HCT116 (cell line): ENCODE results near the gene AEBP2. TPM values are rescaled to one million over a fixed set of nuclear protein-coding genes. Genes with fewer than 3 reads are reported as not detected.

ENCODE experiments used
- ATAC-seq: fragments of 200-7000 bp; cut with Tn5 transposase; 2 replicates; pipeline ENCODE4 v1.9.1; 2020; ENCODE audit warnings: mild to moderate bottlenecking, moderate library complexity
- BruUV-seq: library from RNA; stranded (reverse); fragments of 400-500 nt; replicated peaks from 2 replicates; lab custom pipeline; 2021; lab: Mats Ljungman, UMichigan
- CTCF ChIA-PET: fragments of 300-600 bp; sonication (Branson Sonifier 250); formaldehyde crosslinking; loops from one replicate; lab custom pipeline; 2021; ENCODE audit warnings: antibody characterized with exemption; lab: Charles Lee
- POLR2A ChIA-PET: fragments of 300-600, 350-600 bp; sonication (Branson Sonifier 250); formaldehyde crosslinking; loops from one replicate; lab custom pipeline; 2021; ENCODE audit warnings: antibody characterized with exemption; lab: Charles Lee
- RAD21 ChIA-PET, 2 experiments: fragments of 300-600 bp; sonication (Branson Sonifier 250); formaldehyde crosslinking; loops; one replicate each; lab custom pipeline; 2023; ENCODE audit warnings: low total read pairs in 2 of 2; ENCODE audit not compliant: uncharacterized antibody in 2 of 2, unreplicated experiment in 2 of 2, low non-redundant PET in 1 of 2; lab: Charles Lee
- DNase-seq: peaks from one replicate; pipeline ENCODE4 v3.0.0-alpha.2; 2010; ENCODE audit warnings: low read depth, low spot score
- H2AFZ ChIP-seq: fragments of 200-600 bp; shearing (Covaris generic), sonication (generic); 2 replicates; pipeline ENCODE4 v1.6.1; 2017; ENCODE audit warnings: low read depth, mixed run types, mixed read lengths, antibody characterized with exemption, low read length; ENCODE audit not compliant: poor library complexity, severe bottlenecking
- H3K27ac ChIP-seq: 2 replicates; pipeline ENCODE4 v1.5.1; 2012; ENCODE audit warnings: low read depth, low read length
- H3K27me3 ChIP-seq: fragments of 200-600 bp; sonication (generic); 2 replicates; pipeline ENCODE4 v1.6.1; 2016; ENCODE audit warnings: mixed run types, low read length, mixed read lengths; ENCODE audit not compliant: insufficient read depth
- H3K36me3 ChIP-seq, 2 experiments: fragments of 200-500 bp in 1 of 2; fragments of 200-600 bp in 1 of 2; sonication (Bioruptor generic) in 1 of 2; sonication (generic) in 1 of 2; 2 replicates each; pipeline versions ENCODE4 v1.5.1 to v1.6.1; 2014 to 2016; ENCODE audit warnings: low read length in 2 of 2, inconsistent platforms in 1 of 2, mixed read lengths in 1 of 2, mixed run types in 1 of 2; ENCODE audit not compliant: insufficient read depth in 2 of 2, control insufficient read depth in 1 of 2
- H3K4me1 ChIP-seq, 2 experiments: fragments of 200-600 bp in 1 of 2; sonication (generic) in 1 of 2; 2 replicates each; pipeline versions ENCODE4 v1.5.1 to v1.6.1; 2012 to 2017; ENCODE audit warnings: low read length in 2 of 2, inconsistent platforms in 1 of 2, mild to moderate bottlenecking in 1 of 2, mixed read lengths in 1 of 2, mixed run types in 1 of 2, moderate library complexity in 1 of 2; ENCODE audit not compliant: insufficient read depth in 2 of 2, control insufficient read depth in 1 of 2
- H3K4me2 ChIP-seq: fragments of 200-600 bp; sonication (generic); 2 replicates; pipeline ENCODE4 v1.6.1; 2017; ENCODE audit warnings: mixed run types, low read length, mixed read lengths
- H3K4me3 ChIP-seq, 2 experiments: fragments of 200-600 bp in 1 of 2; sonication (generic) in 1 of 2; replicated peaks in 1 of 2; 2 replicates each; pipeline ENCODE4 v1.5.1; 2011 to 2016; ENCODE audit warnings: low read length in 2 of 2, control low read depth in 1 of 2, low read depth in 1 of 2, mild to moderate bottlenecking in 1 of 2, mixed read lengths in 1 of 2, mixed run types in 1 of 2
- H3K79me2 ChIP-seq: fragments of 200-600 bp; sonication (generic); 2 replicates; pipeline ENCODE4 v1.6.1; 2017; ENCODE audit warnings: mild to moderate bottlenecking, mixed run types, low read length, moderate library complexity, mixed read lengths; ENCODE audit not compliant: insufficient read depth
- H3K9ac ChIP-seq: fragments of 200-600 bp; sonication (generic); 2 replicates; pipeline ENCODE4 v1.6.1; 2016; ENCODE audit warnings: low read length, mixed read lengths
- H3K9me2 ChIP-seq: fragments of 200-600 bp; sonication (generic), shearing (Covaris generic); 2 replicates; pipeline ENCODE4 v1.6.1; 2017; ENCODE audit warnings: mixed run types, mild to moderate bottlenecking, moderate library complexity; ENCODE audit not compliant: insufficient read depth
- H3K9me3 ChIP-seq, 2 experiments: fragments of 200-500 bp in 1 of 2; fragments of 200-600 bp in 1 of 2; sonication (Bioruptor generic) in 1 of 2; sonication (generic) in 1 of 2; 2 replicates each; pipeline ENCODE4 v1.6.1; 2014 to 2017; ENCODE audit warnings: low read length in 2 of 2, mixed read lengths in 2 of 2, inconsistent platforms in 1 of 2, low read depth in 1 of 2, mild to moderate bottlenecking in 1 of 2, mixed run types in 1 of 2, moderate library complexity in 1 of 2; ENCODE audit not compliant: control insufficient read depth in 1 of 2, insufficient read depth in 1 of 2
- H4K20me1 ChIP-seq: fragments of 200-600 bp; sonication (generic), shearing (Covaris generic); 2 replicates; pipeline ENCODE4 v1.6.1; 2017; ENCODE audit warnings: mixed run types, mild to moderate bottlenecking, moderate library complexity; ENCODE audit not compliant: insufficient read depth
- ATF3 ChIP-seq: IDR thresholded peaks from 2 replicates; pipeline ENCODE4 v1.6.1; 2012
- CEBPB ChIP-seq: IDR thresholded peaks from 2 replicates; pipeline ENCODE4 v1.6.1; 2012; ENCODE audit warnings: low read depth
- EGR1 ChIP-seq: IDR thresholded peaks from 2 replicates; pipeline ENCODE4 v1.6.1; 2012; ENCODE audit warnings: low read depth
- ELF1 ChIP-seq: IDR thresholded peaks from 2 replicates; pipeline ENCODE4 v1.6.1; 2012; ENCODE audit warnings: low read depth, borderline replicate concordance
- EZH2 ChIP-seq: fragments of 200-600 bp; sonication (generic); IDR thresholded peaks from 2 replicates; pipeline ENCODE4 v1.6.1; 2017; ENCODE audit warnings: antibody characterized with exemption, mixed run types
- EZH2phosphoT487 ChIP-seq: fragments of 200-600 bp; IDR thresholded peaks from 2 replicates; pipeline ENCODE4 v1.6.1; 2018; ENCODE audit warnings: antibody characterized with exemption, borderline replicate concordance
- JUND ChIP-seq: IDR thresholded peaks from 2 replicates; pipeline ENCODE4 v1.6.1; 2012
- POLR2A ChIP-seq: IDR thresholded peaks from 2 replicates; pipeline ENCODE4 v1.7.0; 2011; ENCODE audit warnings: borderline replicate concordance; ENCODE audit not compliant: insufficient read depth, insufficient read length; ENCODE audit errors: extremely low read depth
- POLR2AphosphoS5 ChIP-seq: IDR thresholded peaks from 2 replicates; pipeline ENCODE4 v1.6.1; 2011; ENCODE audit warnings: mild to moderate bottlenecking, low read depth, low read length, moderate library complexity
- RAD21 ChIP-seq: IDR thresholded peaks from 2 replicates; pipeline ENCODE4 v1.6.1; 2012; ENCODE audit warnings: low read depth, mild to moderate bottlenecking
- SP1 ChIP-seq: IDR thresholded peaks from 2 replicates; pipeline ENCODE4 v1.6.1; 2012; ENCODE audit warnings: low read depth
- SRF ChIP-seq: IDR thresholded peaks from 2 replicates; pipeline ENCODE4 v1.6.1; 2012; ENCODE audit warnings: low read depth
- TCF7L2 ChIP-seq: IDR thresholded peaks from 2 replicates; pipeline ENCODE4 v1.7.0; 2011; ENCODE audit warnings: borderline replicate concordance, inconsistent platforms; ENCODE audit not compliant: insufficient read depth, insufficient read length; ENCODE audit errors: extremely low read depth
- ZFX ChIP-seq: fragments of 450-650 bp; IDR thresholded peaks from 2 replicates; pipeline ENCODE4 v1.6.1; 2017
- ZNF274 ChIP-seq: fragments of 200-500 bp; sonication (Bioruptor generic); IDR thresholded peaks from 2 replicates; pipeline ENCODE4 v1.6.1; 2014; ENCODE audit warnings: mild to moderate bottlenecking, low read depth, low read length, inconsistent platforms
- intact Hi-C: fragments of 100-400 bp; cut with micrococcal nuclease; formaldehyde crosslinking; loops from 2 replicates; pipeline ENCODE4 v1.10.0; 2022
- total RNA-seq: library from RNA; stranded (reverse); gene quantifications from one replicate; pipeline ENCODE4 v1.2.1, GENCODE V29; 2021; ENCODE audit not compliant: unreplicated experiment
- TF ChIP-seq, protein P1 (sequence below): IDR thresholded peaks from 2 replicates; pipeline ENCODE4 v1.6.1; 2012
- TF ChIP-seq, protein P2 (sequence below), 3 experiments: fragments of 200-600 bp in 1 of 3; sonication (generic) in 1 of 3; IDR thresholded peaks in 2 of 3; conservative IDR thresholded peaks in 1 of 3; 2 replicates each; pipeline ENCODE4 v1.5.1; 2012 to 2017; ENCODE audit warnings: low read depth in 2 of 3, low read length in 2 of 3, antibody characterized with exemption in 1 of 3, borderline replicate concordance in 1 of 3, control low read depth in 1 of 3, mild to moderate bottlenecking in 1 of 3, mixed read lengths in 1 of 3, mixed run types in 1 of 3, moderate library complexity in 1 of 3; ENCODE audit not compliant: insufficient read depth in 1 of 3

AEBP2 gene
- total RNA-seq, 1 experiment from 2014 or later = 44.6 TPM

DNA sequence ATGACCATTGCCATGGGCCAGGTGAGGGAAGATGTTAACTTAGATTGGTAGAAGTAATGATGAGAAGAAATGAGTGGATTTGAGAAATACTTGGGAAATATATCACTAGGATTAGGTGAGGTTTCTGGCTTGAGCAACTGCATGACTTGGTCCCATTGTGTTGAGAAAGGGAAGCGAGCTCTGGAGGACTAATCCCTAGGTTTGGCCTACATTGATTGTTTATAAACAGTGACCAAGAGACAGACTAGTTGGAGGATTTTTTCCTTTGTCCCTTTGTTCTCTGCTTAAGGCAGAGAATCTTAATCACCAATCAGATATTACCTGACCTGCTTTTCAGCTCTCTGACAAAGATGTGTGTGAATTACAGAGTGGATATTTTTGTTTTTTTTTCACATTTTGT, 100.5 kb downstream of the AEBP2 start:
- no TSS peak for BruUV-seq

More for the DNA sequence above, 100.5 kb downstream of the AEBP2 start:
- Histone ChIP-seq H3K9ac (no peak overlapping the region), H3K27me3 (no peaks in the 10 kb centered on the region), H2AFZ (no peak overlapping the region), H3K9me3 (peaks cover 9 to 12% of the 10 kb centered on the region in 2 experiments; a peak in 3 of 4 replicates), H3K27ac (no peak overlapping the region), H3K79me2 (no peaks in the 10 kb centered on the region), H3K4me2 (no peak overlapping the region), H3K4me1 (no peaks in the 10 kb centered on the region), H4K20me1 (no peaks in the 10 kb centered on the region), H3K9me2 (no peaks in the 10 kb centered on the region), H3K36me3 (no peaks in the 10 kb centered on the region), H3K4me3 (no peak overlapping the region)
- ChIA-PET RAD21 (no interaction called here), POLR2A (no interaction called here), CTCF (no interaction called here)
- TF ChIP-seq POLR2AphosphoS5 (no peak), ZFX (no peak), POLR2A (no peak), EZH2phosphoT487 (no peak), ATF3 (no peak), SP1 (no peak), CEBPB (no peak), EZH2 (no peak), RAD21 (no peak), EGR1 (no peak), JUND (no peak), ZNF274 (no peak), TCF7L2 (no peak), ELF1 (no peak), SRF (no peak)
- TF ChIP-seq, protein P1, sequence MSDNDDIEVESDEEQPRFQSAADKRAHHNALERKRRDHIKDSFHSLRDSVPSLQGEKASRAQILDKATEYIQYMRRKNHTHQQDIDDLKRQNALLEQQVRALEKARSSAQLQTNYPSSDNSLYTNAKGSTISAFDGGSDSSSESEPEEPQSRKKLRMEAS = no peak
- TF ChIP-seq, protein P2, sequence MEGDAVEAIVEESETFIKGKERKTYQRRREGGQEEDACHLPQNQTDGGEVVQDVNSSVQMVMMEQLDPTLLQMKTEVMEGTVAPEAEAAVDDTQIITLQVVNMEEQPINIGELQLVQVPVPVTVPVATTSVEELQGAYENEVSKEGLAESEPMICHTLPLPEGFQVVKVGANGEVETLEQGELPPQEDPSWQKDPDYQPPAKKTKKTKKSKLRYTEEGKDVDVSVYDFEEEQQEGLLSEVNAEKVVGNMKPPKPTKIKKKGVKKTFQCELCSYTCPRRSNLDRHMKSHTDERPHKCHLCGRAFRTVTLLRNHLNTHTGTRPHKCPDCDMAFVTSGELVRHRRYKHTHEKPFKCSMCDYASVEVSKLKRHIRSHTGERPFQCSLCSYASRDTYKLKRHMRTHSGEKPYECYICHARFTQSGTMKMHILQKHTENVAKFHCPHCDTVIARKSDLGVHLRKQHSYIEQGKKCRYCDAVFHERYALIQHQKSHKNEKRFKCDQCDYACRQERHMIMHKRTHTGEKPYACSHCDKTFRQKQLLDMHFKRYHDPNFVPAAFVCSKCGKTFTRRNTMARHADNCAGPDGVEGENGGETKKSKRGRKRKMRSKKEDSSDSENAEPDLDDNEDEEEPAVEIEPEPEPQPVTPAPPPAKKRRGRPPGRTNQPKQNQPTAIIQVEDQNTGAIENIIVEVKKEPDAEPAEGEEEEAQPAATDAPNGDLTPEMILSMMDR (IDR thresholded peaks at IDR 0.05 in 2 of 3, conservative IDR thresholded peaks at IDR 0.05 in 1 of 3; ENCODE audit: borderline replicate concordance in 1 of 3, insufficient read depth in 1 of 3, low read depth in 2 of 3, low read length in 2 of 3) = no peak
- intact Hi-C loops = no loop called here
- ATAC-seq (no peak), DNase-seq (no peak)
